OCI-LY1 (cell line): Measurements from ENCODE around the gene RHBDL1.

Source experiments
- CTCF ChIP-seq: fragments of 200-600 bp; sonication (generic), shearing (Covaris generic); IDR thresholded peaks from 2 replicates; pipeline ENCODE4 v1.5.1; 2017; ENCODE audit warnings: mild to moderate bottlenecking, antibody characterized with exemption, low read length, moderate library complexity, mixed read lengths
- EZH2 ChIP-seq: fragments of 200-600 bp; sonication (generic), shearing (Covaris generic); IDR thresholded peaks from 2 replicates; pipeline ENCODE4 v1.8.0; 2017; ENCODE audit warnings: borderline replicate concordance, mixed run types, mild to moderate bottlenecking, antibody characterized with exemption, low read length, moderate library complexity, mixed read lengths

DNA sequence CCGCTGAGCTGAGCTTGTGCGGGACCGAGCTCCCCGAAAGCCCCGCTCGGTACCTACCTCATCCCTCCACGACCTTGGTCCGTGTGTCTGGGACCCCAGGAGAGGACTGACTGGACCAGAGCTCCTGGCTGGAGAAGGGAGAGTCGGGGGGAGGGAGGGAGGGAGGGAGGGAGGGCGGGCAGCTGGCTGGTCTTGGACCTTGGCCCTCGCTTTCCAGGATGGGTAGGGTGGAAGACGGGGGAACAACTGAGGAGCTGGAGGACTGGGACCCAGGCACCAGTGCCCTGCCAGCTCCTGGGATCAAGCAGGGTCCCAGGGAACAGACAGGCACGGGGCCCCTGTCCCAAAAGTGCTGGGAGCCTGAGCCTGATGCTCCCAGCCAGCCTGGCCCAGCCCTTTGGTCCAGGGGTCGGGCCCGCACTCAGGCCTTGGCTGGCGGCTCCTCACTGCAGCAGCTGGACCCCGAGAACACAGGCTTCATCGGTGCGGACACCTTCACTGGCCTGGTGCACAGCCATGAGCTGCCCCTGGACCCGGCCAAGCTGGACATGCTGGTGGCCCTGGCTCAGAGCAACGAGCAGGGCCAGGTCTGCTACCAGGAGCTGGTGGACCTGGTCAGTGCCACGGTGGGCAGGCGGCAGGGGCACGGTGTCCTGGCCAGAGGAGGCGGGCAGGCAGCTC is 553 bp downstream of the RHBDL1 start:
- TF ChIP-seq CTCF = no peak
- TF ChIP-seq EZH2 = no peak
